GM12878 (cell line): ENCODE data around the gene CLIP2. TPM values are rescaled to one million over a fixed set of nuclear protein-coding genes. Genes with fewer than 3 reads are reported as not detected.

Experiments used
- ATAC-seq: fragments of 200-7000 bp; cut with Tn5 transposase; 3 replicates; pipeline ENCODE4 v1.9.1; 2020; ENCODE audit warnings: mild to moderate bottlenecking, moderate library complexity
- BruUV-seq: library from RNA; stranded (reverse); fragments of 400-500 nt; replicated peaks from 2 replicates; lab custom pipeline; 2021; lab: Mats Ljungman, UMichigan
- CTCF ChIA-PET: fragments of 300-600 bp; sonication (Branson Sonifier 250); formaldehyde crosslinking; extraction: SDS; loops from one replicate; lab custom pipeline; 2021; ENCODE audit warnings: inconsistent platforms; lab: Yijun Ruan, JAX
- POLR2A ChIA-PET: fragments of 350-600 bp; formaldehyde crosslinking; extraction: SDS; loops from one replicate; lab custom pipeline; 2021; ENCODE audit warnings: inconsistent platforms; lab: Charles Lee
- RAD21 ChIA-PET: fragments of 300-600 bp; sonication (Branson Sonifier 250); formaldehyde crosslinking; loops from one replicate; lab custom pipeline; 2023; ENCODE audit warnings: antibody characterized with exemption; ENCODE audit not compliant: unreplicated experiment; lab: Charles Lee
- SMC1A ChIA-PET: fragments of 300-600 bp; sonication (Branson Sonifier 250); formaldehyde crosslinking; loops from one replicate; lab custom pipeline; 2023; ENCODE audit not compliant: unreplicated experiment, uncharacterized antibody; lab: Charles Lee
- DNase-seq: peaks from one replicate; pipeline ENCODE4 v3.0.0-alpha.2; 2011; ENCODE audit warnings: low read depth, low spot score
- FAIRE-seq: peaks from 3 replicates; lab custom pipeline; 2011; peaks lifted over from hg19 to GRCh38; lab: Jason Lieb, UNC
- H2AFZ ChIP-seq: 2 replicates; pipeline ENCODE4 v1.6.0; 2011; ENCODE audit warnings: low read depth, low read length, control low read depth; ENCODE audit not compliant: control insufficient read depth
- H3K27ac ChIP-seq: 2 replicates; pipeline ENCODE4 v1.5.1; 2011; ENCODE audit warnings: control low read depth; ENCODE audit not compliant: control insufficient read depth, insufficient read depth
- H3K27me3 ChIP-seq, 2 experiments: replicated peaks in 1 of 2; 2 replicates each; pipeline versions ENCODE4 v1.6.0 to v1.6.1; 2011; ENCODE audit warnings: low read length in 1 of 2; ENCODE audit not compliant: control insufficient read depth in 2 of 2, insufficient read depth in 2 of 2
- H3K36me3 ChIP-seq, 2 experiments: 2 replicates each; pipeline ENCODE4 v1.5.1; 2011; ENCODE audit warnings: low read length in 1 of 2; ENCODE audit not compliant: control insufficient read depth in 2 of 2, insufficient read depth in 2 of 2
- H3K4me1 ChIP-seq: 2 replicates; pipeline ENCODE4 v1.6.1; 2011; ENCODE audit warnings: mild to moderate bottlenecking, low read length, moderate library complexity, mixed read lengths; ENCODE audit not compliant: control insufficient read depth, insufficient read depth
- H3K4me2 ChIP-seq: 2 replicates; pipeline ENCODE4 v1.6.0; 2011; ENCODE audit warnings: control low read depth; ENCODE audit not compliant: control insufficient read depth, insufficient read depth
- H3K4me3 ChIP-seq: fragments of 200-600 bp; sonication (generic); 2 replicates; pipeline ENCODE4 v1.5.1; 2016
- H3K79me2 ChIP-seq: 2 replicates; pipeline ENCODE4 v1.6.0; 2011; ENCODE audit warnings: low read length; ENCODE audit not compliant: control insufficient read depth, insufficient read depth
- H3K9ac ChIP-seq: 2 replicates; pipeline ENCODE4 v1.8.0; 2011; ENCODE audit warnings: low read length, control low read depth, mixed read lengths; ENCODE audit not compliant: control insufficient read depth, insufficient read depth
- H3K9me3 ChIP-seq: replicated peaks from 3 replicates; pipeline ENCODE4 v1.5.1; 2011; ENCODE audit warnings: mild to moderate bottlenecking, low read length; ENCODE audit not compliant: control insufficient read depth, insufficient read depth
- H4K20me1 ChIP-seq: 2 replicates; pipeline ENCODE4 v1.6.0; 2011; ENCODE audit not compliant: control insufficient read depth, insufficient read depth
- CTCF ChIP-seq, 3 experiments: IDR thresholded peaks in 2 of 3; conservative IDR thresholded peaks in 1 of 3; 2 replicates each; pipeline ENCODE4 v1.5.1; 2011; ENCODE audit warnings: low read depth in 3 of 3, low read length in 3 of 3, mild to moderate bottlenecking in 3 of 3, control low read depth in 2 of 3, moderate library complexity in 2 of 3, inconsistent platforms in 1 of 3, mixed read lengths in 1 of 3; ENCODE audit not compliant: control insufficient read depth in 2 of 3, insufficient read depth in 1 of 3; ENCODE audit errors: extremely low read depth in 1 of 3
- IRF5 ChIP-seq: fragments of 450-650 bp; IDR thresholded peaks from 2 replicates; pipeline ENCODE4 v1.6.1; 2017; ENCODE audit warnings: borderline replicate concordance
- MYC ChIP-seq: IDR thresholded peaks from 2 replicates; pipeline ENCODE4 v1.6.1; 2011; ENCODE audit warnings: mild to moderate bottlenecking, low read length, moderate library complexity, inconsistent platforms; ENCODE audit not compliant: insufficient read depth, insufficient replicate concordance, insufficient read length, severe bottlenecking
- RCOR1 ChIP-seq: conservative IDR thresholded peaks from 2 replicates; pipeline ENCODE4 v1.6.1; 2012; ENCODE audit warnings: low read depth, low read length, improper control_type of control experiment
- RFX5 ChIP-seq: IDR thresholded peaks from 2 replicates; pipeline ENCODE4 v1.6.1; 2011; ENCODE audit warnings: low read depth, low read length, improper control_type of control experiment
- SMAD1 ChIP-seq: fragments of 450-650 bp; IDR thresholded peaks from 2 replicates; pipeline ENCODE4 v1.6.1; 2018; ENCODE audit warnings: mild to moderate bottlenecking, low read depth; ENCODE audit not compliant: partially characterized antibody
- ZBTB40 ChIP-seq: fragments of 450-650 bp; IDR thresholded peaks from 2 replicates; pipeline ENCODE4 v1.6.1; 2016; ENCODE audit warnings: mild to moderate bottlenecking, moderate library complexity, borderline replicate concordance
- ZNF592 ChIP-seq: fragments of 450-650 bp; IDR thresholded peaks from 2 replicates; pipeline ENCODE4 v1.6.1; 2017; ENCODE audit warnings: mild to moderate bottlenecking, moderate library complexity
- WGBS: methylation state at CpG from one replicate; pipeline ENCODE4 v1.1.6; 2016; ENCODE audit warnings: low lambda C conversion rate; ENCODE audit not compliant: insufficient replicate concordance, insufficient coverage; ENCODE audit errors: missing lambda C conversion rate; 5-methylcytosine and 5-hydroxymethylcytosine counted together
- in situ Hi-C: fragments of 300-500 bp; cut with MboI; formaldehyde crosslinking; loops from 9 replicates; pipeline ENCODE4 v1.14.3; 2018; ENCODE audit warnings: mixed read lengths
- intact Hi-C: fragments of 100-400 bp; cut with micrococcal nuclease; formaldehyde crosslinking; loops from one replicate; pipeline ENCODE4 v1.14.2; 2022; ENCODE audit not compliant: unreplicated experiment
- polyA plus RNA-seq, 11 experiments: library from polyadenylated mRNA; depleted of rRNA in 4 of 11; unstranded in 6 of 11; stranded (reverse) in 5 of 11; fragments of >200 nt; fragmentation: Nextera tagmentation in 4 of 11; fragmentation: Illumina TruSeq in 1 of 11; extraction: Ambion mirVana in 4 of 11; extraction: Trizol in 1 of 11; gene quantifications; 1 replicate in 1 of 11; 2 replicates in 10 of 11; pipeline versions ENCODE4 v1.2.1 to v1.2.3, GENCODE V29; 2011 to 2016; ENCODE audit warnings: inconsistent platforms in 2 of 11, missing spikeins in 2 of 11, low read depth in 1 of 11
- total RNA-seq, 4 experiments: library from RNA; depleted of rRNA in 3 of 4; stranded (reverse); fragments of >200 nt in 3 of 4; fragmentation: Illumina TruSeq in 1 of 4; extraction: Trizol in 1 of 4; gene quantifications; 2 replicates each; pipeline versions ENCODE4 v1.2.1 to v1.2.3, GENCODE V29; 2013 to 2021

The CLIP2 gene
- total and polyA plus RNA-seq, 10 of the 15 experiments (the other 5 are each of a cell fraction or from before 2014, with no cell fraction given), result 0.26 to 56.3 (median 21.0) TPM

GRCh38 chr7:74452748-74453321, 163.6 kb downstream of the CLIP2 start:
- Histone ChIP-seq H3K79me2 (no peaks in the 10 kb centered on the region), H3K27me3 (no peaks in the 10 kb centered on the region), H3K36me3 (no peaks in the 10 kb centered on the region), H3K4me3 (no peak overlapping the region), H3K9me3 (no peaks in the 10 kb centered on the region; the same call in 2 of the 3 replicates), H4K20me1 (peaks cover 2% of the 10 kb centered on the region; the same call in 1 of the 2 replicates), H2AFZ (no peak overlapping the region; the same call in 1 of the 2 replicates), H3K4me2 (peak overlapping the region; percentile 42; the same call in 1 of the 2 replicates), H3K4me1 (peaks cover 5% of the 10 kb centered on the region), H3K27ac (no peak overlapping the region), H3K9ac (no peak overlapping the region)
- RAD21 ChIA-PET, result no interaction called here
- in situ Hi-C loops, result no loop called here
- 69% methylated on average over 11 of the region's 15 CpGs for WGBS
- POLR2A ChIA-PET, result no interaction called here
- SMC1A ChIA-PET, result no interaction called here
- CTCF ChIA-PET, result interaction anchor here (7.4 kb wide), 1 partner anchor 113 kb away, joined by 61 read pairs; no protein-coding TSS in a partner anchor
- no TSS peak for BruUV-seq
- FAIRE-seq (peak; percentile 83), DNase-seq (no peak), ATAC-seq (no peak)
- intact Hi-C loops, result loop anchor here (10.0 kb wide), 1 partner anchor 212 kb away; no protein-coding TSS in a partner anchor
- TF ChIP-seq SMAD1 (no peak), RFX5 (no peak), ZBTB40 (no peak), ZNF592 (peak; percentile 72; the same call in 1 of the 2 replicates), RCOR1 (no peak), MYC (no peak), IRF5 (no peak), CTCF (IDR thresholded peaks at IDR 0.05 in 2 of 3, conservative IDR thresholded peaks at IDR 0.05 in 1 of 3; ENCODE audit: control insufficient read depth in 2 of 3, extremely low read depth in 1 of 3, insufficient read depth in 1 of 3, low read depth in 3 of 3, low read length in 3 of 3) (0 out of 6 replicates have a peak, but pooled peaks of 1 of the 3 experiments have one; percentile 3)
